Gastrocnemius medialis (tissue), 4 donors: ENCODE data around the gene SLC35F2.

Experiments
- POLR2A ChIP-seq, 2 donors: fragments of 450-650 bp; IDR thresholded peaks; one replicate each; pipeline ENCODE4 v1.6.1; 2017; ENCODE audit warnings: antibody characterized with exemption in 2 of 2, mild to moderate bottlenecking in 2 of 2, moderate library complexity in 2 of 2
- TF ChIP-seq, protein P1 (sequence below), 5 experiments: fragments of 450-650 bp in 3 of 5; fragments of 200-600 bp in 2 of 5; sonication (generic) in 2 of 5; IDR thresholded peaks in 4 of 5; conservative IDR thresholded peaks in 1 of 5; 1 replicate in 4 of 5; 2 replicates in 1 of 5; pipeline ENCODE4 v1.5.1; 2016 to 2019; ENCODE audit warnings: antibody characterized with exemption in 5 of 5, mild to moderate bottlenecking in 3 of 5, moderate library complexity in 3 of 5

DNA sequence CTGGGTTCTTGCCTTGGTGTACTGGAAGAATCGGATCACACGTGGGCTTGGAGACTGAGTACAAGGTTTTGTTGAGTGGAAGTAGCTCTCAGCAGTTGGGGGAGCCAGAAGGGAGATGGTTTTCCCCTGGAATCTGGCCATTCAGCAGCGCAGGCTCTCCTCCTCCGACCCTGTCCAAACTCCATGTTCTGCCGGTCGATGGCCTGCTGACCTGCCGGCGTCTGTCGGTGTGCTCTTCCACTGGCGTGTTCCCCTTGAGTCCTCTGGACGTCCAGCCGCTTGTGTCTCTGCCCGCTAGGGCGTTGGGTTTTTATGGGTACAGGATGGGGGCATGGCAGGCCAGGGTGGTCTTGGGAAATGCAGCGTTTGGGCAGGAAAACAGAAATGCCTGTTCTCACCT, 108.3 kb downstream of the SLC35F2 start:
- TF ChIP-seq, protein P1, sequence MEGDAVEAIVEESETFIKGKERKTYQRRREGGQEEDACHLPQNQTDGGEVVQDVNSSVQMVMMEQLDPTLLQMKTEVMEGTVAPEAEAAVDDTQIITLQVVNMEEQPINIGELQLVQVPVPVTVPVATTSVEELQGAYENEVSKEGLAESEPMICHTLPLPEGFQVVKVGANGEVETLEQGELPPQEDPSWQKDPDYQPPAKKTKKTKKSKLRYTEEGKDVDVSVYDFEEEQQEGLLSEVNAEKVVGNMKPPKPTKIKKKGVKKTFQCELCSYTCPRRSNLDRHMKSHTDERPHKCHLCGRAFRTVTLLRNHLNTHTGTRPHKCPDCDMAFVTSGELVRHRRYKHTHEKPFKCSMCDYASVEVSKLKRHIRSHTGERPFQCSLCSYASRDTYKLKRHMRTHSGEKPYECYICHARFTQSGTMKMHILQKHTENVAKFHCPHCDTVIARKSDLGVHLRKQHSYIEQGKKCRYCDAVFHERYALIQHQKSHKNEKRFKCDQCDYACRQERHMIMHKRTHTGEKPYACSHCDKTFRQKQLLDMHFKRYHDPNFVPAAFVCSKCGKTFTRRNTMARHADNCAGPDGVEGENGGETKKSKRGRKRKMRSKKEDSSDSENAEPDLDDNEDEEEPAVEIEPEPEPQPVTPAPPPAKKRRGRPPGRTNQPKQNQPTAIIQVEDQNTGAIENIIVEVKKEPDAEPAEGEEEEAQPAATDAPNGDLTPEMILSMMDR (IDR thresholded peaks at IDR 0.05 in 4 of 5, conservative IDR thresholded peaks at IDR 0.05 in 1 of 5) = no peak
- TF ChIP-seq POLR2A (IDR thresholded peaks at IDR 0.05) = no peak
